ENCODE data around the gene REXO4. TPM values are rescaled to one million over a fixed set of nuclear protein-coding genes. Genes with fewer than 3 reads are reported as not detected.

REXO4 gene
- total RNA-seq, 4 donors from 2014 or later = 21.5 to 26.0 (median 21.7) TPM

GRCh38 chr9:133404454-133405002 lies 13.3 kb downstream of the REXO4 start:
- intact Hi-C loops (cut with DNase I) = loop anchor here (5.0 kb wide), 1 partner anchor 83 kb away; no protein-coding TSS in a partner anchor
- 74 to 88% methylated on average over 2 to 4 of the region's 12 CpGs for WGBS, 2 donors
- H3K4me3 ChIP-seq = no peak overlapping the region
- H3K4me1 ChIP-seq = peaks cover 0 to 6% (median 0%) of the 10 kb centered on the region in 3 donors
- H3K36me3 ChIP-seq = peaks cover 13 to 78% (median 29%) of the 10 kb centered on the region in 3 donors
- no peaks in the 10 kb centered on the region for H3K9me3 ChIP-seq
- no peak for DNase-seq
- no peaks in the 10 kb centered on the region for H3K27me3 ChIP-seq
- no peak overlapping the region for H3K27ac ChIP-seq
- TF ChIP-seq POLR2A (IDR thresholded peaks at IDR 0.05) = no peak

- Histone ChIP-seq H3K9me3 (no peaks in the 10 kb centered on the region), H3K27me3 (no peaks in the 10 kb centered on the region), H3K4me3 (no peak overlapping the region), H3K27ac (no peak overlapping the region), H3K36me3 (peaks cover 13 to 72% (median 23%) of the 10 kb centered on the region in 3 donors), H3K4me1 (peaks cover 0 to 9% (median 0%) of the 10 kb centered on the region in 3 donors)
- 62 to 70% methylated on average over 9 to 10 of the region's 16 CpGs for WGBS, 2 donors
- no peak for DNase-seq
- TF ChIP-seq CTCF (IDR thresholded peaks at IDR 0.05) (peak; percentile 52 to 90 (median 66)), POLR2A (IDR thresholded peaks at IDR 0.05) (no peak)
- intact Hi-C loops (cut with DNase I) = no loop called here
These were observed 13.9 kb downstream of the REXO4 start for GRCh38 chr9:133403766-133404453.

- intact Hi-C loops (cut with DNase I) = no loop called here
- H3K4me3 ChIP-seq = no peak overlapping the region
- no peaks in the 10 kb centered on the region for H3K9me3 ChIP-seq
- no peak overlapping the region for H3K27ac ChIP-seq
- H3K36me3 ChIP-seq = peaks cover 13 to 60% (median 14%) of the 10 kb centered on the region in 3 donors
- peaks cover 0 to 9% (median 0%) of the 10 kb centered on the region in 3 donors for H3K4me1 ChIP-seq
- WGBS, 2 donors = 74 to 80% methylated on average over 1 to 3 of the region's 7 CpGs
- H3K27me3 ChIP-seq = peaks cover 0 to 9% (median 0%) of the 10 kb centered on the region in 4 donors
- DNase-seq = no peak
- TF ChIP-seq CTCF (IDR thresholded peaks at IDR 0.05) = no peak
- TF ChIP-seq POLR2A (IDR thresholded peaks at IDR 0.05) = no peak
These were observed 15.1 kb downstream of the REXO4 start for GRCh38 chr9:133402689-133403088.

- no peaks in the 10 kb centered on the region for H3K9me3 ChIP-seq
- H3K27ac ChIP-seq = no peak overlapping the region
- intact Hi-C loops (cut with DNase I) = no loop called here
- TF ChIP-seq POLR2A (IDR thresholded peaks at IDR 0.05) (no peak), CTCF (IDR thresholded peaks at IDR 0.05) (no peak)
- H3K36me3 ChIP-seq = peaks cover 9 to 49% (median 11%) of the 10 kb centered on the region in 3 donors
- WGBS, 2 donors = 71 to 100% methylated on average over 1 to 3 of the region's 6 CpGs
- DNase-seq = no peak
- peaks cover 0 to 9% (median 0%) of the 10 kb centered on the region in 3 donors for H3K4me1 ChIP-seq
- H3K27me3 ChIP-seq = peaks cover 0 to 20% (median 0%) of the 10 kb centered on the region in 4 donors
- no peak overlapping the region for H3K4me3 ChIP-seq
These were observed 16.2 kb downstream of the REXO4 start for GRCh38 chr9:133401588-133401987.

GRCh38 chr9:133400292-133400691 lies 17.5 kb downstream of the REXO4 start:
- Histone ChIP-seq H3K27me3 (peaks cover 0 to 27% (median 0%) of the 10 kb centered on the region in 4 donors), H3K36me3 (peaks cover 4 to 36% (median 6%) of the 10 kb centered on the region in 3 donors), H3K4me3 (no peak overlapping the region), H3K27ac (no peak overlapping the region), H3K9me3 (no peaks in the 10 kb centered on the region), H3K4me1 (peaks cover 0 to 9% (median 0%) of the 10 kb centered on the region in 3 donors)
- intact Hi-C loops (cut with DNase I) = no loop called here
- 96% methylated on average over 4 of the region's 12 CpGs; no CpG with 5 or more reads in 1 of the 2 donors for WGBS, 2 donors
- no peak for DNase-seq
- TF ChIP-seq CTCF (IDR thresholded peaks at IDR 0.05) = no peak
- no peak for TF ChIP-seq POLR2A (IDR thresholded peaks at IDR 0.05)

All from esophagus squamous epithelium (tissue), 5 donors.